H1 (cell line): Measurements from ENCODE around the gene HHAT.

Source experiments
- CBX5 ChIP-seq: fragments of 300-800, 300-1000 bp; sonication (generic); IDR thresholded peaks from 2 replicates; pipeline ENCODE4 v1.7.1; 2016; ENCODE audit warnings: antibody characterized with exemption, low read length, low read depth
- CREB1 ChIP-seq: IDR thresholded peaks from 2 replicates; pipeline ENCODE4 v1.6.1; 2012; ENCODE audit warnings: inconsistent platforms
- CTCF ChIP-seq, 3 experiments: IDR thresholded peaks; 1 replicate in 2 of 3; 2 replicates in 1 of 3; pipeline versions ENCODE4 v1.5.1 to v1.6.1; 2011; ENCODE audit warnings: low read length in 3 of 3, mild to moderate bottlenecking in 3 of 3, inconsistent platforms in 2 of 3, low read depth in 1 of 3, moderate library complexity in 1 of 3; ENCODE audit not compliant: insufficient read depth in 1 of 3; ENCODE audit errors: control extremely low read depth in 1 of 3
- EGR1 ChIP-seq: IDR thresholded peaks from 2 replicates; pipeline ENCODE4 v1.6.1; 2011; ENCODE audit warnings: low read depth, low read length, borderline replicate concordance
- EP300 ChIP-seq, 2 experiments: IDR thresholded peaks; 1 replicate in 1 of 2; 2 replicates in 1 of 2; pipeline ENCODE4 v1.6.1; 2011 to 2012; ENCODE audit warnings: low read depth in 2 of 2, low read length in 2 of 2, mild to moderate bottlenecking in 2 of 2, borderline replicate concordance in 1 of 2, inconsistent platforms in 1 of 2, moderate library complexity in 1 of 2
- EZH2 ChIP-seq: fragments of 200-600 bp; sonication (generic); IDR thresholded peaks from 2 replicates; pipeline ENCODE4 v1.7.1; 2012; ENCODE audit warnings: low read depth, mild to moderate bottlenecking, moderate library complexity, low read length, inconsistent platforms; ENCODE audit not compliant: severe bottlenecking
- HDAC2 ChIP-seq, 2 experiments: fragments of 300-600 bp in 1 of 2; sonication (generic) in 1 of 2; IDR thresholded peaks; 2 replicates each; pipeline ENCODE4 v1.6.1; 2011 to 2012; ENCODE audit warnings: low read depth in 2 of 2, low read length in 2 of 2, mild to moderate bottlenecking in 2 of 2, moderate library complexity in 2 of 2, borderline replicate concordance in 1 of 2, inconsistent platforms in 1 of 2
- JUND ChIP-seq: IDR thresholded peaks from 2 replicates; pipeline ENCODE4 v1.6.1; 2011; ENCODE audit warnings: mild to moderate bottlenecking, improper control_type of control experiment, low read length
- POLR2A ChIP-seq, 2 experiments: IDR thresholded peaks; 1 replicate in 1 of 2; 2 replicates in 1 of 2; pipeline ENCODE4 v1.6.1; 2011; ENCODE audit warnings: low read depth in 2 of 2, low read length in 2 of 2, mild to moderate bottlenecking in 2 of 2; ENCODE audit errors: control extremely low read depth in 1 of 2
- RAD21 ChIP-seq, 2 experiments: IDR thresholded peaks in 1 of 2; conservative IDR thresholded peaks in 1 of 2; 2 replicates each; pipeline ENCODE4 v1.6.1; 2011; ENCODE audit warnings: low read depth in 2 of 2, low read length in 2 of 2, improper control_type of control experiment in 1 of 2, inconsistent platforms in 1 of 2, mild to moderate bottlenecking in 1 of 2, moderate library complexity in 1 of 2
- TAF7 ChIP-seq: optimal IDR thresholded peaks from 2 replicates; pipeline ENCODE3; 2011; ENCODE audit warnings: low read depth, mild to moderate bottlenecking, inconsistent platforms, low read length, moderate library complexity, borderline replicate concordance
- TF ChIP-seq, protein P1 (sequence below): IDR thresholded peaks from 2 replicates; pipeline ENCODE4 v1.6.1; 2012; ENCODE audit warnings: inconsistent platforms

GRCh38 chr1:210490781-210491180, 162.1 kb downstream of the HHAT start:
- TF ChIP-seq CREB1 (no peak), POLR2A (IDR thresholded peaks at IDR 0.05; ENCODE audit: control extremely low read depth in 1 of 2, low read depth in 2 of 2, low read length in 2 of 2) (no peak), CBX5 (no peak), CTCF (IDR thresholded peaks at IDR 0.05; ENCODE audit: control extremely low read depth in 1 of 3, insufficient read depth in 1 of 3, low read depth in 1 of 3, low read length in 3 of 3) (no peak), JUND (no peak), EP300 (IDR thresholded peaks at IDR 0.05; ENCODE audit: borderline replicate concordance in 1 of 2, low read depth in 2 of 2, low read length in 2 of 2) (no peak), TAF7 (no peak), HDAC2 (IDR thresholded peaks at IDR 0.05; ENCODE audit: borderline replicate concordance in 1 of 2, low read depth in 2 of 2, low read length in 2 of 2) (no peak), EZH2 (no peak), RAD21 (IDR thresholded peaks at IDR 0.05 in 1 of 2, conservative IDR thresholded peaks at IDR 0.05 in 1 of 2; ENCODE audit: low read depth in 2 of 2, low read length in 2 of 2) (no peak), EGR1 (no peak)
- TF ChIP-seq, protein P1, sequence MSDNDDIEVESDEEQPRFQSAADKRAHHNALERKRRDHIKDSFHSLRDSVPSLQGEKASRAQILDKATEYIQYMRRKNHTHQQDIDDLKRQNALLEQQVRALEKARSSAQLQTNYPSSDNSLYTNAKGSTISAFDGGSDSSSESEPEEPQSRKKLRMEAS = no peak
